Measurements from ENCODE around the gene FERMT1. TPM values are rescaled to one million over a fixed set of nuclear protein-coding genes. Genes with fewer than 3 reads are reported as not detected.
"Not testable (repeated sequence)": the region's sequence is repeated elsewhere in the genome, so short reads cannot be mapped to it uniquely, and the experiment has no call there.

The FERMT1 gene
- total RNA-seq, 1 donor from 2014 or later: 9.8 TPM

DNA sequence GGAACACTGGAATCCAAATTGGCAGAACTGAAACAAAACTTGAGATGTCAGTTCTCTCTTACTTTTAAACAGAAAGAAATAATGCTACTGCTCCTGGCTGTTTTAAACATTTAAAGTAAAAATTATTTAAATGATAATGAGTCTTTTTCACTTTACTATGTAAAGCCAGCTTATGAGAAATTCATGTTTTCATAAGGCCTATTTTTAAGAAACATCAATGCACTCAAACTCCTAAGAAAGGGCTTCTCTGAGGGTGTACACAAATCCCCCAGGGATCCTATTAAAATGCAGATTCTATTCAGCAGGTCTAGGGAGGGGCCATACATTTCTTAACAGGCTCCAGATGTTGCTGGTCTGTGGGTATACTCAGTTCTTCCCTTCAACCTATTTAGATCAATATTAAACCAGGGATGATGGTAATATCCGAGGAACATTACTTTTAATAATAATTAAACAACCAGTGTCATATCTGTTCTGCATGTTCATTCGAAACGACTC lies 2.3 kb downstream of the FERMT1 start:
- no peak overlapping the region for H3K4me3 ChIP-seq
- no peak for DNase-seq (ENCODE audit: extremely low spot score in 2 of 2)
- no peak overlapping the region for H3K27ac ChIP-seq
- intact Hi-C loops (cut with DNase I): no loop called here
- H3K36me3 ChIP-seq: peaks cover 0 to 12% of the 10 kb centered on the region in 2 donors
- H3K27me3 ChIP-seq: no peaks in the 10 kb centered on the region
- TF ChIP-seq POLR2AphosphoS5 (IDR thresholded peaks at IDR 0.05; ENCODE audit: insufficient read depth in 1 of 2, low read depth in 1 of 2): no peak
- TF ChIP-seq CTCF (IDR thresholded peaks at IDR 0.05): no peak
- no peak for TF ChIP-seq POLR2A (IDR thresholded peaks at IDR 0.05)
- peaks cover 30% of the 10 kb centered on the region for H3K4me1 ChIP-seq
- H3K9me3 ChIP-seq: no peaks in the 10 kb centered on the region

- H3K9me3 ChIP-seq: no peaks in the 10 kb centered on the region
- intact Hi-C loops (cut with DNase I): no loop called here
- H3K4me1 ChIP-seq: peaks cover 13% of the 10 kb centered on the region
- no peaks in the 10 kb centered on the region for H3K27me3 ChIP-seq
- DNase-seq (ENCODE audit: extremely low spot score in 2 of 2): no peak
- H3K36me3 ChIP-seq: peaks cover 0 to 33% of the 10 kb centered on the region in 2 donors
- TF ChIP-seq POLR2A (IDR thresholded peaks at IDR 0.05): no peak
- no peak for TF ChIP-seq POLR2AphosphoS5 (IDR thresholded peaks at IDR 0.05; ENCODE audit: insufficient read depth in 1 of 2, low read depth in 1 of 2)
- no peak for TF ChIP-seq CTCF (IDR thresholded peaks at IDR 0.05)
- H3K27ac ChIP-seq: no peak overlapping the region
- H3K4me3 ChIP-seq: no peak overlapping the region
These were observed 6.1 kb downstream of the FERMT1 start for GRCh38 chr20:6116758-6117157.

DNA sequence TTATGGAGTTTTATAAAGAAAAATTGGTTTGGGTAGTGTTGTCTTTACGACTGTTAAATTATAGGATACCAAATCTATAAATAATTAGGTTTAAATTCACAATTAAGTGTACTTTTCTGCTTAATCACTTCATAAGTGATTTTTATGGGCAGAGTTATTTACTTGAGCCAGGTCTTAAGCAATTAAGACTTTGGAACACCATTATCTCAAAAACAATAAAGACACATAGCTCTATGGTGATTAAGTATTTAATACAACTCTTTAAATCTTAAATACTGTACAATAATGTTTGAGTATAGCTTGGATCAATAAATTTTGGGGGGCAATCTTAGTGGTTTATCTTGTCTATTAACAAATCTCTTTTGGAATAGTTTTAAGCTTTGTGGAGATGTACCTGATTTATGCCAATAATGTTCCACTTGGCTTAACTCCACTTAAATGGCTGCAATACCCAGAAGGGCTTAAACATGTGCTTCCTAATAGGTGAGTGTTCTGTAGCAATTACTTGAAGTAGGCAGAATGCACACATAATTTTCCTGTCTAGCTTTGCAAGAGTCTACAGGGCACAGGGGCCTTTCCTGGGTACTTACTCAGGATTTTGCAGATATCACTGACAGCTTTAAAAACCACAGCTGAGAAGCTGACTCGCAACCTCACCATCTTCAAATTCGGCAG lies 7.5 kb downstream of the FERMT1 start:
- no peak for TF ChIP-seq POLR2A (IDR thresholded peaks at IDR 0.05)
- TF ChIP-seq POLR2AphosphoS5 (IDR thresholded peaks at IDR 0.05; ENCODE audit: insufficient read depth in 1 of 2, low read depth in 1 of 2): no peak
- TF ChIP-seq CTCF (IDR thresholded peaks at IDR 0.05): no peak
- Histone ChIP-seq H3K27me3 (no peaks in the 10 kb centered on the region), H3K36me3 (peaks cover 0 to 33% of the 10 kb centered on the region in 2 donors), H3K4me1 (peaks cover under 1% of the 10 kb centered on the region), H3K27ac (no peak overlapping the region), H3K4me3 (no peak overlapping the region), H3K9me3 (no peaks in the 10 kb centered on the region)
- no peak for DNase-seq (ENCODE audit: extremely low spot score in 2 of 2)
- intact Hi-C loops (cut with DNase I): no loop called here

DNA sequence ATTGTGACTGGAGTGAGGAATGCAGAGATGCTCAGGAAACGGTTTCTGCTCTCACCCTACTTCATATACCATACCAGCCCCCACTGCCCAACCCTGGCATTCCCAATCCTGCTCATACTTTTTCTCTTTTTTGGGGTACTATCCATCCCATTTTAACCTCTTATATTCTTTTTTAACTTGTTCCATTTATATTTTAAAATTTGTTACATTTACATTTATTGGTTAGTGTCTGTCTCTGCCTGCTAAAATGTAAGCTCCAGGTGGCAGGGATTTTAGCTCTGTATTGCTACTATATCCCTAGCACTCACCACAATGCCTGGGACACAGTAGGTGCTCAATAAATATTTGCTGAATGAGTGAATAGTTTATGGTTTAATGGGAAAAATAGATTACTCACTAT lies 8.1 kb downstream of the FERMT1 start:
- DNase-seq (ENCODE audit: extremely low spot score in 2 of 2): no peak
- H3K27me3 ChIP-seq: no peaks in the 10 kb centered on the region
- no peaks in the 10 kb centered on the region for H3K4me1 ChIP-seq
- peaks cover 0 to 33% of the 10 kb centered on the region in 2 donors for H3K36me3 ChIP-seq
- TF ChIP-seq POLR2AphosphoS5 (IDR thresholded peaks at IDR 0.05; ENCODE audit: insufficient read depth in 1 of 2, low read depth in 1 of 2) (no peak), POLR2A (IDR thresholded peaks at IDR 0.05) (no peak), CTCF (IDR thresholded peaks at IDR 0.05) (no peak)
- intact Hi-C loops (cut with DNase I): no loop called here
- no peak overlapping the region for H3K4me3 ChIP-seq
- H3K27ac ChIP-seq: no peak overlapping the region
- H3K9me3 ChIP-seq: no peaks in the 10 kb centered on the region

- no peaks in the 10 kb centered on the region for H3K9me3 ChIP-seq
- intact Hi-C loops (cut with DNase I): no loop called here
- H3K4me1 ChIP-seq: no peaks in the 10 kb centered on the region
- no peak overlapping the region for H3K4me3 ChIP-seq
- no peaks in the 10 kb centered on the region for H3K27me3 ChIP-seq
- H3K36me3 ChIP-seq: peaks cover 0 to 40% of the 10 kb centered on the region in 2 donors
- no peak for DNase-seq (ENCODE audit: extremely low spot score in 2 of 2)
- H3K27ac ChIP-seq: no peak overlapping the region
- TF ChIP-seq POLR2AphosphoS5 (IDR thresholded peaks at IDR 0.05; ENCODE audit: insufficient read depth in 1 of 2, low read depth in 1 of 2) (no peak), CTCF (IDR thresholded peaks at IDR 0.05) (no peak)
These were observed 8.9 kb downstream of the FERMT1 start for GRCh38 chr20:6113951-6114350.

GRCh38 chr20:6112965-6113364 lies 9.9 kb downstream of the FERMT1 start:
- H3K27ac ChIP-seq; H3K4me3 ChIP-seq; H3K9me3 ChIP-seq; H3K27me3 ChIP-seq; DNase-seq (ENCODE audit: extremely low spot score in 2 of 2); intact Hi-C loops (cut with DNase I); H3K4me1 ChIP-seq: not testable (repeated sequence)
- peaks cover 0 to 33% of the 10 kb centered on the region in 2 donors for H3K36me3 ChIP-seq
